Measurements from ENCODE around the gene BAZ2B.

Gene BAZ2B

DNA sequence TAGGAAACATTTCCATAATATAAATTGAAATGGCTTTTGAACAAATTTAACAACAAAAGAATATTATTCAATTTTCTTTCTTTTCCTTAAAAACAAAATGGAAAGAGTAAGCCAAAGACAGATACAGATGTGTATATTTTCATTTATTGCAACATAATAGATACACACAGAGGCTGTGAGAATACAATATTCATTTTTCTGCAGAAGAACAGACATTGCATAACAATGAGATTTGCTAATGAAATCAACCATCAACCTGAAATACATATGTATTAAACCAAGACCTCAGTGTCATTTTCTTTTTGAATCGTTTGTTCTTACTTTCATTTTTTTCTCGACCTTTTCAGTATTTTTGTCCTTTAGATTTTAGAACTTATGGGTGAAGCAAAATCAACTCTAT is 95.1 kb downstream of the BAZ2B start:
- DNase-seq, result no peak

DNA sequence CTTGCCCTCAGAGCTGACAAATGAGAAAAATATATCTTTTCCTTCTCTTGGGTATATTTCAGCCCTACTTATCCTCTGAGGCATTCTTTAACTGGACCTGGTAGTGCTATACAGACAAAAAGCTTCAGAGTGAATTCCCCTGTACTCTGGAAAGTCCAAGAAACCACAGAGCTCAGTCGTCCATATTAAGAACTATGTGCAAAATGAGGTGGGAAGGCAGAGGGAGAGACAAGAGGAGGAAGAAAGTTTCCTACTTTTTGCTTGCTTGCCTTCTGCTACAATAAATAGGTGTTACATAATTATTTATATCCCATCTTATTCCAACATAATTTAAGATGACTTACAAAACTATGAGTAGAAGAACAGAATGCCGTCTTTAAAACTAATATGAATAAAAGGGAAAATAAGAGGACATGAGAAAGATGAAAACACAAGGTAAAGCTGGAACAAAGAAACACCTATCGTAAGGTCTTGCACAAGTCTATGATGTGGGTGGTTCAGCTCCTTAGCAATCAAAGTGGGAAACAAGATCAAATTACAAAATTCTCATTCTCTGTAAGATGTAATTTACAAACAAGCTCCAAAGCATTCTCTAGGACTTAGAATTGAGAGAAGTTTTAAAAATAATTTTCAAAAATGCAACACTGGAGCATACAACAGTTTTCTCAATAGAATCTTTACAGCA is 97.9 kb downstream of the BAZ2B start:
- DNase-seq, result no peak

DNA sequence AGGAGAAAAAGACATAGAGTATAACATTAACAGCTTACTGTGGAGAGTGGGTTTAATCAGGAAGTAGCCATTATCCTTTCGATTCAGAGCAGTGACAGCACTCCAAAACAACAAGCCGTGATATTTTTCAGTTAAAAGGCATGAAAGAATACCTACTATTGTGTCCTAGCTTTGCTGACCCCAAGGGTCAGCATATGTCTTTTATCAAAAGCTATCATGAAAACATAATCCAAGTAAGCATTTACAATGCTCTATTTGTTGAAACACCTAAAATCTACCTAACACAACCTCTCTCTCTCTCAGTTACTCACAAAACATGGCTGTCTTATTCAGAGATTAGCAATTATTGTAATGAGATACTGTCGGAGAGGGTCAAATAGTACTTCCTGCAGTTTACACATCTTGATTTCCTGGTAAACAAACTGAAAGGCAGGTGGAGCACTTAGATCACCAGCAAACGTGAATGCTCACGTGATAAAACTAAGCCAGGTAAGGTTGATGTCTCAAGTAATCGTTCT is 100.0 kb downstream of the BAZ2B start:
- DNase-seq, result no peak

DNA sequence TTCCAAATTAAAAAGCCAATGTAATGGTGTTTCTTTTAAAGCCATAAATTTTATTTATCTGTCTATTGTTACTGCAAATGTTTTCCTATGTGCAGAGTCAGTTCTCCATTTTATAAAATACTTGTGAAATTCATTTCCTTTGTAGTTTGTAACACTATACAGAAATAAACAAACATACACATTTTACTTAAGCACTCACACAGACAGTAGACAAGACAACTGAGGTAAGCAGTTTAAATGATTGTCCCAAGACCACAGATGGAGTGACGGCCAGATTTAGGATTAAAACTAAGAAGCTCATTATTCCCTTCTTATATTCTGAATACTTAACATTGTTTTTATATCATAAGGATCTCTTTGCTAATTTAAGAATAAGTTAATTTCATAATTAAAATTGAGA is 100.9 kb downstream of the BAZ2B start:
- DNase-seq, result no peak

DNA sequence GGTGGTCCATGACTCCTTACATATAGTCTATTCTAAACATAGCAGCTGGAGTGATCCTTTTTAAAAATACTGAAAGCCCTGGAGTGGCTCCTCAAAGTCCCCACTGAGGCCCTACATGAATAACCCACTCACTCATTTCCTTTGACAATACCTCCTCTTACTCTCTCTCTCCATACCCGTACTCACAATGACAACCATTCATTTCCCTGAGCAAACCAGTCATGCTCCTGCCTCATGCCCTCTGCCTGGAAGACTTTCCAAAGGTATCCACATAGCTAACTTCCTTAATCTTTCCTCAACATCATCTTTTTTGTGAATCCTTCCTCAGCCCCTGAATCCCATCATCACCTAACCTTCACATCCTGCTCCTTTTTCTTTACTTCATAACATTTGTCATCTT is 102.6 kb downstream of the BAZ2B start:
- no peak for DNase-seq

DNA sequence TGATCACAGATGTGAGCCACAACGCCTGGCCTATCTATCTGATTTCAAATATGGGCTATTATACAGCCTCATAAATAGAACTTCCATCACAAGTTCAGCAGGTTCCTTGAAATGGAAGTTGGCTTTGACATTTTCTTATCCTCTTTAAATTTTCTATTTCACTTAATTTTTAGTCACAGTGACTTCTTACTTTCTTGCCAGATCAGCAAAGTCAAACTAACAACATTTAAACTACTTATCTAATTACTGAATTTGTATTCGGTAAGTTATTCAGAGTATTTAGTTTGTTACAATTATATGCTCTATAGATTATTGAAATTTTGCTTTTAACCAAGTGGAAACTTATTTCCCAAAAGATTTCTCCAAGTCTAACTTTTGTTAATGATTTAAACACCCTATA is 108.2 kb downstream of the BAZ2B start:
- no peak for DNase-seq

DNA sequence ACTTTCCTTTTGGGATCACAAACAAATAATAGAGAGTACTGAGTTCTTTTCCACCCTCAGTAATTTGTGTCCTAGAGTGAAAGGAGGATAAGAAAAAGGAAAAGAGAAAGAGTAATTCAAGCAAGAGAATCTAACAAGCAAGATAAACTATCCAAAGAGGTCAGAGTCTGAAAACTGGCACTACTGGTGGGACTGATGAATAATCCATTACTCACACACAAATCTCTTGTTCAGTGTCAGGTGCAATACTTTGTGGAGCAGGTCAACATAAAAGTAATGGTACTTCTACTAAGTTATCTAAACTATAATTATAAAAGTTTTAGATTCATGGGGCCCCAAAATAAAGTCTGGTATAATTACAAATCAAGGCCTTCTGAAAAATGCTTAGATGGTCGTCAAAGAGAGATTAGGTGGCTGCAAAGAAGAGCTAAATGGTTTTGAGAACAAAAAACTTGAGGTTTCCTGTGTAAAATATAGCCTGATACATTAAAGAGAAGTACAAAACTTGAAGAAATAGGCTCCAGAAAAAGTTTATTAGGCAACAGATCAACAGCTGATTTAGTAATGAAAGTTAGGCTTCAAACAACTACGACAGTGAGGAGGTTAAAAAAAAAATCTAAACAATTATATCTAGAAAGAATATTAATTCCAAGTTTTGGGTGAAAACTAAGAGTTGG is 109.4 kb downstream of the BAZ2B start:
- DNase-seq, result no peak

DNA sequence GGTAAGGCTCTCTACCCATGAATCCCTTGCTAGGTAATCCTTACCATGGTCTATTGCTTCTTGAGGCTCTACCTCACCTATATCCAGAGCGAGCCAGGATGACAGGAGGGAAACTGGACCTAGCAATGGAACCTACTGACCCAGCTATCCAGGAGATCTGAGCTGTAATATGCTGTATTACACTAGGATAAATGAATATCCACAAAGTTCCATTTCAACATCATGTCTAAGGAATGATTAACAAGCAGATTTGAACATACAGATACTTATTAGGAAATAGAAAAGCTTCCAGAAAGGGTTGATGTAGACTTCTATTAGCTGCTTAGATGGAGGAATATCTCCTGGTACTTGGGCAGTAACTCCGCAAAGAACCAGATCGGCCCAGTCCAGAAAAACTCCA is 110.1 kb downstream of the BAZ2B start:
- no peak for DNase-seq

DNA sequence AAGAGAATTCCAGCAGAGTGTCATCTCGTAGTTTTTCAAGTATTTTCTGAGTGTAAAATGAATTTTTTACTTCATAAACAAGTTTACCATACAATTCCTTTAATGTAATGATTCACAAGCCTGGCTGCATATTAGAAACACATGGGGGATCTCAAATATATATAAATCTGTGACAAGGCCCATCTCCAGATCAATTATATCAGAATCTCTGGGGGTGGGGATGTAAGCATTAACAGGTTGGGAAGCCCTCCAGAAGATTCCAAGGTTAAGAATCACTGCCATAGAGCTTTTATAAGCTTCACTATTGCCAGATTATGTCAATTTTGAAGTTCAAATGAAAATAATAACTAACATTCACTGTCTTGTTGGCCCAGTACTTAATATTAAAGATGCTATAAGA is 111.2 kb downstream of the BAZ2B start:
- DNase-seq, result no peak

DNA sequence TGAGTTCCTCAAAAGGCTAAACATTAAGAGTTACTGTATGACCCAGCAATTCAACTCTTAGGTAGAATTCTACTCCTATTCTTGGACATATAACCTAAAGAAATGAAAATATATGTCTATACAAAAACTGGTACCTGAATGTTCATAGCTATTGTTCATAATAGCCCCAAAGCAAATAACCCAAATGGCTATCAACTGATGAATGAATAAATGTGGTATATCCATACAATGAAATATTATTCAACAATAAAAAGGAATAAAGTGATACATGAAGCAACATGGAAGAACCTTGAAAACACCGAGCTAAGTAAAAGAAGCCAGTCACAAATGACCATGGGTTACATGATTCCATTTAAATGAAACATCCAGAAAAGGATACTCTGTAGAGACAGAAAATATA is 114.6 kb downstream of the BAZ2B start:
- no peak for DNase-seq

DNA sequence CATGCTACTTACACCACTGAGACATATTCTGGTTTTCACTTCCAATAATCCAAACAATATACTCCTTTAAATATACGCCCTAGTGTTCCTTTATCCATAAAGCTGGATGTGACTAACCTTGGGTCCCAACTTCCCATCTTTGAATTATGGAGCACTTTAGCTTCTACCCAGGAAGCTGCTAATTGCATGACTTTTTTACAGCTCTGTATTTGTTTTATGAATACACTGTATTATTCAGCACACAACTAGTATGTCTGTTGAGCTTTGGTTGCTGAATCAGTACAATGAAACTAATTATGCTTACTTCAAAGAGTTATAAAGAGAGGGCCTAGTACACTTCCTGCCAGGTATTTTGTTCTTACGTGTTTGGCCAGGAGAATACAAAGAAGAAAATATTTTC is 118.5 kb downstream of the BAZ2B start:
- DNase-seq, result no peak

DNA sequence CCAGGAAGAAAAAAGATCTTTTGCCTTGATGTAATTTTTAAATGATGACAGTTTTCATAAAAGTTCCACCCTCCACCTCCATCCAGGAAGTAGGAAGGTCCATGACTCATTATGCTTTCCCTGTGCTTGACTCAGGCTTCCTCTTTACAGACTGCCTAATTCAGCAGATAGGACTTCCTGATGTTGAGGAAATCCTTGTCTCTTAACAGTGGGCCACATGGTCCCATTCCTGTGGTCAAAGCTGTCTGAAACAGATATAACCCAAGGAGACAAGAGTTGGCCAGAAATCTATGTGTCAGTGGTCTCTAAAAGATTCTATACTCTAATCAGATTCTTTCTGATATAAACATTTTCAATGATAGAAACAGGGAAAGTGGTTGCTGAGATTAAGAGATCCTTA is 119.1 kb downstream of the BAZ2B start:
- no peak for DNase-seq

DNA sequence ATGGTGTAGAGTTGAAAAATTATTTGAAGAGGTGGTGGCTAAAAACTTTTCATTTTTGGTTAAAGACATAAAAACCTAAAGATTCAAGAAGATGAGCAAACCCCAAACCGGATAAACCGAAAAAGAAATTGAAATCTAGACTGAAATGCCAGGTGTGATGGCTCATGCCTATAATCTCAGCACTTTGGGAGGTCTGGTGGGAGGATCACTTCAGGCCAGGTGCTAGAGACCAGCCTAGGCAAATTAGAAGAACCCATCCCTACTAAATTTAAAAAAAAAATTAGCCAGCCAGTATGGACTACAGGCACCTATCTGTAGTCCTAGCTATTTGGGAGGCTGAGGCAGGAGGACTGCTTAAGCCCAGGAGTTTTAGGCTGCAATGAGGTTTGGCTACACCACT is 126.9 kb downstream of the BAZ2B start:
- DNase-seq, result no peak

DNA sequence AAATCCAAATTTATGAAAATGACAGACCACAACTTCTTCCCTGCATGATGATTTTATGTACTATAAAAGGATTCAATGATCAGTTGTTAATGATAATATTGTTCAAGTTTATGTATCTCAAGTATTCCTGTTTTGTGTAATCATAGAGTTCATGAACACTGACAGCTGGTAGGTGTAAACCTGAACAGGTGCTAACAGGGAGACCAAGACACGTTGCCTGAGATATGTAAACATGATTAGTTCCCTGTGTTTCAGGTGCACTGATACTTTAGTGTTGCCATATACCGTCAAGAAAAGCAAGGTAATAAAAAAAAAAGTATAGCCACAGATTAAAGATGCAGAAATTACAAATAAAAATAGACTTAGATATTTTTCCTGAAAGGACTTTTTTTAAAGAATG is 131.8 kb downstream of the BAZ2B start:
- DNase-seq, result no peak

DNA sequence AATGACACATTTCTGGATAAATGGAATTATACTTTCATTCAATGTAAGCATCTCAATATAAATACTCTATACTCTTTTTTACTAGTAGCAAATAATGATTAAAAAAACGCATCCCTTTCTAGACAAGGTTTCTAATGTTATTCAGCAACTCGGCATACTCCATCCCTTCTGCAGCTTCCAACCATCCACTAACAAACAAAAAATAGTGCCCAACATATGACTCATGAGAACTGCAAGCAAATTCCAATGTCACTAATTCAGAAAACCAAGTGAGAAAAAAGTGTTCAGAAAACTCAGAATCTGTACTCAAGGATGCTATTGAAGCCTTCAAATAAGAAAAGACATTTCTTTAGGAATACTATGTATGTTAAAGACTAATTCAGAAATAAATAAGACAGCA is 140.0 kb downstream of the BAZ2B start:
- no peak for DNase-seq

DNA sequence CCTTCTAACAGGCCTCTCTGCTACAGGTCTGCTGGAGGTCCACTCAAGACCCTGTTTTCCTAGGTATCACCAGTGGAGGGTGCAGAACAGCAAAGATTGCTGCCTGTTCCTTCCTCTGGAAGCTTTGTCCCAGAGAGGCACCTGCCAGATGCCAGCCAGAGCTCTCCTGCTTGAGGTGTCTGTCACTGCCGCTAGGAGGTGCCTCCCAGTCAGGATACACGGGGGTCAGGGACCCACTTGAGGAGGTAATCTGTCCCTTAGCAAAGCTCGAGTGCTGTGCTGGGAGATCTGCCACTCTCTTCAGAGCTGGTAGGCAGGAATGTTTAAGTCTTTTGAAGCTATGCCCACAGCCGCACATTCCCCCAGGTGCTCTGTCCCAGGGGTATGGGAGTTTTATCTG is 140.6 kb downstream of the BAZ2B start:
- no peak for DNase-seq

DNA sequence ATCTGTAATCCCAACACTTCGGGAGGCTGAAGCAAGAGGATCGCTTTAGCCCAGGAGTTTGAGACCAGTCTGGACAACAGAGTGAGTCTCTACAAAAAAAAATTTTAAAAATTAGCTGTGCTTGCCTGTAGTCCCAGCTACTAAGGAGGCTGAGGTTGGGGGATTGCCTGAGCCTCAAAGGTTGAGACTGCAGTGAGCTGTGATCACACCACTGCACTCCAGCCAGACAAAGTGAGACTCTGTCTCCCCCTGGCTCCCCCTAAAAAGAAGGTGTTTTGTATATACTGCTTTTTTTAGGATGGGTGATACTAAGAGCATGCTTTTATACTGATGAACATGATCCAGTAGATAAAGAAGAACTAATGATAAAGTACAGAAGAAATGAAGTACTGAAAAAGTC is 145.0 kb downstream of the BAZ2B start:
- DNase-seq, result no peak

DNA sequence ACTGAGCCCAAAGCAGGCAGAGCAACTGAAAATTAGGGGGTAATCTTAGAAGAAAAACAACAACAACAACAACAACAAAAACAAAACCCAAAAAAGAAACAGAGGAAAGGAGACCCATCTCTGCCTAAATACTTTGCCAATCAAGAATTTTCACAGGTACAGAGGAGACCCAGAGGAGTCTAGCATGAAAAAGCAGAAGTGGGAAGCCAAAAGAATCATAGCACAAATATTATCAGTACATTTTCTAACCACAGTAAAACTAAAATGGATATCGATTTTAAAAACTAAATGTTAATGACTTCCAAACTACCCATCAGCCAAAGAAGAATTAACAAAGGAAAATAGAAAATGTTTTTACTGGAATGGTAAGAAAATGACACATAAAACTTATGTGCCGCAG is 148.1 kb downstream of the BAZ2B start:
- no peak for DNase-seq

DNA sequence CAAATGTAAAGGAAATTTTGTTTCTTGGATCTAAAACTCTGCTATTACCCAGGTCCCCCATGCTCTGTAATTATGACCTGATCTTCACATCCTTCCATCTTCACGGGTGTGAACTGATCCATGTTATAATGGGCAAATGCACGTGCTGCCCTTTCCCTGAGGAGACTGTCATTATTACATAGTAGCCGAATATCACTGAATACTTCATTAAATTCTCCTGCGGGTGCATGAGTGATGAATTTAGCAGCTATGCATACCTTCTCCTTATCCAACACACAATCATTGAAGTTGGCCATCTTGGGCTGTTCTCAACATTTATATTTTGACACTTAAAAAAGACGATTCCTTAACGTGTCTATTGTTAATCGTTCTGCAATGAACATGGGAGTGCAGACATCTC is 153.4 kb downstream of the BAZ2B start:
- no peak for DNase-seq

DNA sequence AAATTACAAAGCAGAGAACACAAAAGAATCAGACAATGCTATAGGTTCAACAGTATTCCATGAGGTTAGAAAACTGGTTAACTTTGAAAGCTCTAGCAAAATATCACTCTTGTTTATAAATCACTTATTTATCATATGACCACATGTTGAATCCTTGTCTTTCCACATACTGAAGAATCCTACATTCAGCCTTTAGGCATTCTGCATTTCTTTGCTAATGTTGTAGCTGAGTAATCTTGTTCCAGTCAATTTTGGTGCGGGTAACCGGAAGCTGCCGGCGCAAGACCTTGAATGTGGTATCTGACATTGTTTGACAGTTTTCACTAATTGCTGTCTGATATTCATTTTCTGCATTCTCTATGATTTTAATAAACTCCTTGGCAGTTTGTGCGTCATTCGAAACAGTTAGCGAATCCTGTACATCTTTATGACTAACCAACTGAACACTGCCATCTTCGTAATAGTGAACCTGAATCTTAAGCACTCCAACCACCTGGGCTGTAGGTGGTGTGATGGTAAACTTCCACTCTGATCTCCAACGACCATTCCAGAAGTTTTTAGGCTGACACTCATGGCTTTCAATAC is 154.1 kb downstream of the BAZ2B start:
- DNase-seq, result no peak

DNA sequence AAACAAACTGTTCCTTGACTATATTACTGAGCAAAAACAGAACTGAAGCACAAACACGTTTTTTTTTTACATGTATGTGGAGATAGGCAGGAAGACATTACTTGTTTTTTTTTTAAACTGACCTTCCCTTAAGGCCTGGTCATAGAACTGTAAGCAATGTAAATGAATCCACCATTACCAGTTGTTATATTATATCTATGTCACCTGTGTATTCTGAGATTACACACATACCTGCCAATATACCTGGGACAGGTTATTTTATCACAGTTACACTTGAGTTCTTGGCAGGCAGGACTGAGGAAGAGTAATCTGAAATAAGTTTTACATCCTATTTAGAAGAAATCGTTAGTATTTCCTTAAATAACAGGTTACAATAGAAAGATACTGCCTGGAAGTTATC is 155.3 kb downstream of the BAZ2B start:
- DNase-seq, result no peak

DNA sequence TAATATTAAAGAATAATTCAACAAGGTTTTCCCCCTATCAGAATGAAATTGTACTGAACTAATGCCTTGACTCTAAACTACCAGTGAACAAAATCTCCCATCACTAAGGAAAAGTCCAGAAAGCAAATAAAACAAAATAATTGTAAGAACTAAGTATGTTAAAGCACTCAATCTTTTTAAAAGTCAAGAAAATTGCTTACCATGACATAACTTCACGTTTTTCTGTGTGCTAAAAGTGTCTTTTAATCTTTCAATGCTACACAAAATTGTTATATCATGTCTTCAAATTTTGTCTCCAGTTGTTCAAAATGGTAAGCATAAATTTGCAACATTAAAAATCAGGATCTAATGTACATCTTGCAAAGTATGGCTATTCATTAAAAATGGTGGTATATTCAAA is 156.1 kb downstream of the BAZ2B start:
- no peak for DNase-seq

DNA sequence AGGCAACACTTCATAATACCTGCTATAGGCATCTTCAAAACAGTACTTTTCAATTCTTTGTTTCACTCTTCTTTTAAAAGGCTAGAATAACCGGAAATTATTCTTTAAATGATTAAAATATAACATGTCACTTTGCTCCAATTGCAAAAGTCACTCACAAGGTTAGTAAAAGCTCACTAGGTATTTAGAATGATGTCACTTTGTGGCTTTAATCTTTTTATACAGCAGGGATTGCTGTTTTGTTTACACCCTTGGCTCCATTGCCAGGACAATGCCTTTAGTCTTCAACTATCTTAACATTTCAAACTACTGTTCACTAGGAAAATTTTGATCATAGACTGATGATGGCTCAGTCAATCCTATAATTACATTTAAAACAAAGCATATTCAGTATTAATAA is 157.1 kb downstream of the BAZ2B start:
- no peak for DNase-seq

DNA sequence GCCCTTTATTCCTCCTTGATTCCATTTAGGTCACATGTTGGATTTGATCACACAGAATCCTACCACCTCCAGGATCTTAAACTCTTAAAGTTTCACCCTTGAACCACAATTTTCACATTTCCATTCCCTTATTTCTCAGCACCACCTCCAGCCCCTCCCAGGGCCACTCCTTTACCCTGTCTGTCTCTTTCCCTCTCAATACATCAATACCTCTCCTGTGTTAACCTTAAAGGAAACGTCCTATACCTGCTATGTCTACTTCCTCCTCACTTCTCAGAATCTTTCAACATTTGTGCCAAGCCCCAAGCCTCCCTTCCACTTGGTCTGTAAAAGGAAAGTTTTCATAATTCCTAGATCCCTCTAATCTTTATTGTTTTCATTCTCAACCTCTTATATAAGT is 158.8 kb downstream of the BAZ2B start:
- DNase-seq, result no peak
